Esophagus (tissue), 2 donors: ENCODE results near the gene ASPHD1. TPM values are rescaled to one million over a fixed set of nuclear protein-coding genes. Genes with fewer than 3 reads are reported as not detected.
"Not testable (repeated sequence)": the region's sequence is repeated elsewhere in the genome, so short reads cannot be mapped to it uniquely, and the experiment has no call there.

Experiments
- H3K27ac ChIP-seq, 2 donors: one replicate each; pipeline ENCODE4 v1.5.1; 2013; ENCODE audit warnings: low read depth in 2 of 2, mild to moderate bottlenecking in 2 of 2, inconsistent platforms in 1 of 2, low read length in 1 of 2, moderate library complexity in 1 of 2
- H3K27me3 ChIP-seq, 2 donors: one replicate each; pipeline ENCODE4 v1.6.1; 2013; ENCODE audit warnings: low read length in 2 of 2, control low read depth in 1 of 2, mild to moderate bottlenecking in 1 of 2; ENCODE audit not compliant: insufficient read depth in 2 of 2, control insufficient read depth in 1 of 2
- H3K36me3 ChIP-seq, 2 donors: one replicate each; pipeline ENCODE4 v1.6.1; 2013; ENCODE audit warnings: low read length in 1 of 2; ENCODE audit not compliant: control insufficient read depth in 2 of 2, insufficient read depth in 2 of 2
- H3K4me1 ChIP-seq, 2 donors: one replicate each; pipeline ENCODE4 v1.6.1; 2013; ENCODE audit warnings: low read length in 1 of 2; ENCODE audit not compliant: control insufficient read depth in 2 of 2, insufficient read depth in 2 of 2
- H3K4me3 ChIP-seq, 2 donors: one replicate each; pipeline ENCODE4 v1.5.1; 2013; ENCODE audit warnings: low read length in 2 of 2, mild to moderate bottlenecking in 2 of 2, low read depth in 1 of 2, moderate library complexity in 1 of 2
- H3K9me3 ChIP-seq, 2 donors: one replicate each; pipeline ENCODE4 v1.6.1; 2013; ENCODE audit warnings: mild to moderate bottlenecking in 2 of 2, low read depth in 1 of 2, low read length in 1 of 2, moderate library complexity in 1 of 2; ENCODE audit not compliant: control insufficient read depth in 2 of 2, insufficient read depth in 1 of 2
- WGBS, 2 donors: extraction: QIAGEN DNeasy Blood & Tissue Kit; methylation state at CpG; one replicate each; pipeline ENCODE4 v1.1.7; 2013; 5-methylcytosine and 5-hydroxymethylcytosine counted together
- polyA plus RNA-seq, 2 donors: library from polyadenylated mRNA; stranded (reverse); fragments of 200-250 nt; gene quantifications; one replicate each; pipeline ENCODE4 v1.2.3, GENCODE V29; 2013
- donor health status: healthy with polysubstance abuse.
- donor health status: Bipolar disorder and iron deficiency.

Gene ASPHD1
- polyA plus RNA-seq, 2 donors = 0.31 to 0.39 TPM

DNA sequence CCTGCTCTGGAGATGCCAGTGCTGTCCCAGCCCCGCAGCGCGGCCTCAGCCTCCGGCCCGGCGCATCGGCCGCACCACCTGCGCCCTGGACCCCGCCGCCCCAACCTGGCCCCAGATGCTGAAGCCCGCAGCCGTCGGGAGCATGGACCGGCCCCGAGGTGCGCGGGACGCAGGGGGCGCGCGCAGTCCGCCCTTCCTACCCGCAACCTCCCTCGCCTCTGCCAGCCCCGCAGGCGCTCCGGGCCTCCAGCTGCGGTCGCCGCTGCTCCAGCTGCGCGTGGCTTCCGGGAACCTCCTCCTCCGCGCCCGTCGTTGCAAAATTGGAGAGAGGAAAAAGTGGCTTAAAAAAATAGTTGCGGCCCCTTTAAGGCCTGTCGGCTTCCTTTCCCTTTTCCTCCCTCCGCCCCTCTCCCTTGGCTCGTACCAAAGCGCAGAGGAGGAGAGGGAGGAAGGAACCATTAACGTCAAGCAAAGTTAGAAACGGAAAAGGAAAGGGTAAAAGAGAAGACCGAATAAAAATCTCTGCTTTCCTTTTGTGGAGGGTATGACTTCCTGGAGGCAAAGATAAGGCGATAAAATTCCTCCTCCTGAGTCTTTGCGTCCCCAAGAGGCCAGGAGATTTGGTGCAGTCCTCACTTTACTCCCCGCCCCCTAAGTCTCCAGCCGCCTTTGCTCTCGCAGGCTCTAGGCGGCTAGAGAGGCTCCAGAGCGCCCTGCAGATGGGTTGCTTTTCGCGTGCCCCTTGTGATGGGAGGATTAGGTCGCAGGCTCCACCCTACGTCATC, 37.2 kb upstream of the ASPHD1 start, which contains the start of gene CDIPT:
Gene CDIPT, minus strand, starts transcription at position 343 of the 785 bp plus-strand sequence. CDS start 369 bp downstream, outside the sequence.
- Histone ChIP-seq H3K4me1 (peaks cover 2 to 7% of the 10 kb centered on the region in 2 donors), H3K4me3 (peak within 1 kb of the TSS; percentile 75 to 99), H3K36me3 (peaks cover 4 to 23% of the 10 kb centered on the region in 2 donors), H3K27me3 (no peaks in the 10 kb centered on the region), H3K27ac (peak within 1 kb of the TSS; percentile 82), H3K9me3 (no peaks in the 10 kb centered on the region)
- WGBS, 2 donors = 0 to 1% methylated on average over 53 to 57 of the region's 57 CpGs

DNA sequence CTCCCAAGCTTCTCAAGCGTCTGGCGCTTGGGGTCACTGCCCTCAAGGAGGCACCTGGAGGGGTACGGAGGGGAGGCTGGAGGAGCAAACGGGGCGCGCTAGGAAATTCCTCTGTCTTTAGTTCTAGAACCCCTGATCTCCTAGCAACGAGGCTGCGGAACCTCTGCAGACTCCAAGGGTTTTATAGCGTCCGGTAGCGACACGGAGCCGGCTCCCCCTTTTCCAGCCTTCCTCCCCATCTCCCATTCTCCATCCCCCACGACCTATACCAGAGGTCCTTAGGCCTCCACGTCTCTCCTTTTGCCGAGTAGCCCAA, 36.7 kb upstream of the ASPHD1 start:
- peaks cover 4 to 21% of the 10 kb centered on the region in 2 donors for H3K36me3 ChIP-seq
- H3K4me1 ChIP-seq = peaks cover 2 to 7% of the 10 kb centered on the region in 2 donors
- peak overlapping the region; percentile 75 to 99 for H3K4me3 ChIP-seq
- no peaks in the 10 kb centered on the region for H3K9me3 ChIP-seq
- H3K27me3 ChIP-seq = no peaks in the 10 kb centered on the region
- H3K27ac ChIP-seq = peak overlapping the region in 1 of 2 donors; percentile 82
- WGBS, 2 donors = 30 to 31% methylated on average over 15 to 16 of the region's 16 CpGs

DNA sequence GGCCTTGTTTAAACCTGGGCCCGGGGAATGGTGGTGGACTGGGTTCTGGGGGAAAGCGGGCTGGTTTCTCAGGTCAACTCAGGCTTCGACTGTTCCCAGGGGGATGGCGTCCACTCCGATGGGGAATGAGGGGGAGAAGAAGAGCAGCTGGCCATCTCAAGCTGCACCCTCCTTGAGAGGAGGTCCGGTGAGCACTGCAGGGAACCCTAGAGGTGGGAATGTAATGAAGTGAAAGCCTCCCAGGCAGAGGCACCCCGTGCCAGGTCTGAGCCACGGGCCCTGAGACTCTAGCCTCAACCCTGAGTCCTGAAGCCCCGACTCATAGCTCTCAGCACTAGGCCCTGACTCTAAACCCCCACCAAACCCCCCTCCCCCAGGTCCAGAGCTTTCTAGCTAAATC, 36.1 kb upstream of the ASPHD1 start:
- 87 to 90% methylated on average over 9 of the region's 9 CpGs for WGBS, 2 donors
- H3K27me3 ChIP-seq = no peaks in the 10 kb centered on the region
- no peak overlapping the region for H3K4me3 ChIP-seq
- H3K27ac ChIP-seq = no peak overlapping the region
- peaks cover 0 to 15% of the 10 kb centered on the region in 2 donors for H3K36me3 ChIP-seq
- H3K9me3 ChIP-seq = no peaks in the 10 kb centered on the region
- peaks cover 2 to 7% of the 10 kb centered on the region in 2 donors for H3K4me1 ChIP-seq

DNA sequence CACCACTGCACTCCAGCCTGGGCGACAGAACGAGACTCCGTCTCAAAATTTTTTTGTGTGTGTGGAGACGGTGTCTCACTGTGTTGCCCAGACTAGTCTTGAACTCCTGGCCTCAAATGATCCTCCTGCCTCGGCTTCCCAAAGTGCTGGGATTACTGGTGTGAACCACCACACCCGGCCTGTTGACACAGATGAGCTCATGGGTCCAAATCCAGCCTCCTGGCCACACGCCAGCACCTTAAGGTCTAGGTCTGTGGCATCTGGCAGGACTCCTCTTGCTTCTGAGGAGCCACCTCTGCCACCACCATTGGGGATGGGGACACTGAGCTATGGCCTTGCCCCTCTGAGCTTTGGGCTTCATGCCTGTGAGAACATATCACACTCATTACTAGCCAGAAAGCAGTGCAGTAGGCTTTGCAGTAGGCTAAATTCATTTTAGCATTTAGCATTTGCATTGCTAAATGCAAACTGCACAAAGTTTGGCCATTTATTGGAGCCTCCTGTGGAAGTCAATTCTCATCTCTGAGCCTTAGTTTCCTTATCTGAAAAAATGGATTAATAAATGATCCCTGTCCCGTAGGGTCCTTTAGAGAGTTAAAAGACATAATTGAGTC, 31.8 kb upstream of the ASPHD1 start:
- Histone ChIP-seq H3K9me3 (no peaks in the 10 kb centered on the region), H3K4me1 (peaks cover 0 to 3% of the 10 kb centered on the region in 2 donors), H3K27me3 (no peaks in the 10 kb centered on the region), H3K4me3 (no peak overlapping the region), H3K27ac (no peak overlapping the region), H3K36me3 (no peaks in the 10 kb centered on the region)
- WGBS, 2 donors = 68% methylated on average over 8 of the region's 8 CpGs

DNA sequence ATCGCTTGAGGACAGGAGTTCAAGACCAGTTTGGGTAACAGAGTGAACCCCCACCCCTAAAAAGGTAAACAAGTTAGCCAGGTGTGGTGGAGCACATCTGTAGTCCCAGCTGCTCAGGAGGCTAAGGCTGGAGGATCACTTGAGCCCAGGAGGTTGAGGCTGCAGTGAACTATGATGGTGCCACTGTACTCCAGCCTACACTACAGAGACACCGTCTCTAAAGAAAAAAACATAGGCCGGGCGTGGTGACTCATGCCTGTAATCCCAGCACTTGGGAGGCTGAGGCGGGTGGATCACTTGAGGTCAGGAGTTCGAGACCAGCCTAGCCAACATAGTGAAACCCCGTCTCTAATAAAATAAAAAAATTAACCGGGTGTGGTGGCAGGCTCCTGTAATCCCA, 31.2 kb upstream of the ASPHD1 start:
- not testable (repeated sequence) for H3K4me1 ChIP-seq, H3K36me3 ChIP-seq, H3K27me3 ChIP-seq, H3K4me3 ChIP-seq, H3K9me3 ChIP-seq, H3K27ac ChIP-seq
- 83 to 86% methylated on average over 8 of the region's 8 CpGs for WGBS, 2 donors

DNA sequence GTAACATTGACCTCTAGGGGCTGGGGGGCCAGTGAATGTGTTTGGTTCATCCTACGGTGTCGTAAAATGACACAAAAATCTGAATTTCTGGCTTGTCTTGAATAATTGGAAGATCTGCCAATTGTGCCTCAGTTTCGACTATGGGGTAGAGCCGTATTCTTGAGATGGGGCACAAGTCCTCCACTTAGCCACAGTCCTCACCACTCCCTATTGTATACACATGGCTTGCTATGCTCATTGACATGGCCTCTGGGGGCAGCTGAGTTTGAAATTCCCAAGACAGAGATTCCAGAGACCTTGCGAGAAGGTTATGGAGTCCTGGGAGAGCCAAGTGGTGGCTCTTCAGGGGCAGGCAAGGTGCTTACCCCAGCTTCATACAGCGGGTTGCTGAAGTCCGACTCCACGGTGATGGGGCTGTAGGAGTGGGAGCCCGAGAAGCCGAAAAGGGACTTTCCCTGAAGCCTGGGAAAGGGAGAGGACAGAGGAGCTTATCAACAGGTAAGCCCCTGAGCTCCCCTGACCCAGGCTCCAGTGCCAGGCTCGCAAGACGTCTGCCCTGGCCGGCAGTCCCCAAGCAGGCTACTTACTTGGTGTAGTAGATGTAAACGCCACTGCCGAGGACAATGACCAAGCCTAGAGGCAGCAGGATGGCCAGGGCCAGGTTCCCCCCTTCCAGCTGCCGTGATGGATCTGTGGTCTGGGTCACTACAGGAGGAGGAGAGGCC, 28.3 kb upstream of the ASPHD1 start:
- H3K27ac ChIP-seq = no peak overlapping the region
- H3K36me3 ChIP-seq = no peaks in the 10 kb centered on the region
- WGBS, 2 donors = 93% methylated on average over 16 of the region's 16 CpGs
- no peaks in the 10 kb centered on the region for H3K4me1 ChIP-seq
- H3K9me3 ChIP-seq = no peaks in the 10 kb centered on the region
- peaks cover 0 to 9% of the 10 kb centered on the region in 2 donors for H3K27me3 ChIP-seq
- no peak overlapping the region for H3K4me3 ChIP-seq

DNA sequence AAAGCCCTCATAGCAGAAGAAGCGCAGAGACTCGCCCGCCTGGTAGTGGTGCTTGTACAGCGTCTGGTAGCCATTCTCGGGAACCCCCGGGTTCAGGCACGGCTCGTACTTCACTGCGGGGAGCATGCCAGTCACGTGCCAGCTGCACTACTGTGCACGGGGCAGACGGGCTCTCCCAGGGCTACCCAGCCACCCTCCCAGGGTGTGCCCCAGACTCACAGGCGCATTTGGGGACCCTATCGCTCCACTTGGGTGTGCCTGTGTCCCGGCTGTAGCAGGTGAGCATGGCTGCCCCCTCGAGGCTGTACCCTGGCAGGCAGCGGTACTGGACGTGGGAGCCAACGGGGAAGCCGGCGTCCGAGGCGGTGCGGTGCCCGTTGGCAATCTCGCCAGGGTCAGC, 27.0 kb upstream of the ASPHD1 start:
- Histone ChIP-seq H3K4me3 (no peak overlapping the region), H3K36me3 (no peaks in the 10 kb centered on the region), H3K4me1 (no peaks in the 10 kb centered on the region), H3K9me3 (peaks cover 0 to 6% of the 10 kb centered on the region in 2 donors), H3K27me3 (peaks cover 0 to 13% of the 10 kb centered on the region in 2 donors), H3K27ac (no peak overlapping the region)
- 89 to 90% methylated on average over 26 of the region's 26 CpGs for WGBS, 2 donors

DNA sequence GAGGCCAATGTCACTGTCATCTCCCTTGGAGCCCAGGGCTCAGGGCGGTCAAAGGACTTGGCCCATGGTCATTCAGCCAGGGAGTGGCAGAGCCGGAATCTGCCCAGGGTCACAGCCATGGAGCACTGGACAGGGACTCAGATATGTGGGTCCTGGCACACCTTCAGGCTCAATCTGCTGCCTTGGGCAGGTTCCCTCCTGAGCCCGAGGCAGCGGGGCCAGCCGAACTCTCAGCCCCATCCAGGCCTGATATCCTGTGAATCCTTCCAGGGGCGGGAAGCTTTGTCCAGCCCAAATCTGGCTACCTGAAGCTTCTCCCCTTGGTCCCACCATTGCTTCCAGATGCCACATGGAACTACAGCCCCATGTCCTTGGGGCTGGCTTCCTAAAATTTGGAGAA, 25.1 kb upstream of the ASPHD1 start:
- Histone ChIP-seq H3K36me3 (no peaks in the 10 kb centered on the region), H3K27me3 (peaks cover 0 to 13% of the 10 kb centered on the region in 2 donors), H3K27ac (no peak overlapping the region), H3K4me1 (no peaks in the 10 kb centered on the region), H3K4me3 (no peak overlapping the region), H3K9me3 (peaks cover 0 to 6% of the 10 kb centered on the region in 2 donors)
- WGBS, 2 donors = 91 to 95% methylated on average over 6 of the region's 6 CpGs

DNA sequence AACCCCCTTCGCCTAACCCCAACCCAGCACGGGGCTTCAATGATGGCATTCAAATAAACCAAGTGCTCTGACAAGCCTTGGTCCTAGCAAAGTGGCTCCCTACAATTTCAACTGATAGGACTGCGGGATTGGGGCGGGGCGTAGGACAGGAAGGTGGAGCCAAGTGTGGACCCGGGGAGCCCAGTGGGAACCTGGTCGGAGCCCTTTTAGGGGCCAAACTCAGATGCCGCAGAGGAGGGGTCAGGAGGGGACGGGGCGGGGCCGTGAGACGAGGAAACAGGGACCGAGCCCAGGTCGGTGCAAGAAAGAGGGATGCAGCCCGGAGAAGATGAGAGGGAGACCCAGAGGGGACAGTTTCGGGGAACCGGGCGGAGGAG, 24.1 kb upstream of the ASPHD1 start:
- Histone ChIP-seq H3K9me3 (peaks cover 0 to 6% of the 10 kb centered on the region in 2 donors), H3K27ac (no peak overlapping the region), H3K4me3 (no peak overlapping the region), H3K27me3 (peaks cover 0 to 13% of the 10 kb centered on the region in 2 donors), H3K4me1 (no peaks in the 10 kb centered on the region), H3K36me3 (no peaks in the 10 kb centered on the region)
- WGBS, 2 donors = 29 to 36% methylated on average over 18 of the region's 18 CpGs
